Endothelial cell (in vitro differentiated cells): ENCODE measurements around the gene TMEM163. TPM values are rescaled to one million over a fixed set of nuclear protein-coding genes. Genes with fewer than 3 reads are reported as not detected.

Source experiments
- DNase-seq: peaks from one replicate; pipeline ENCODE4 v3.0.0; 2021; ENCODE audit warnings: low spot score
- H3K27ac Mint-ChIP-seq: one replicate; pipeline ENCODE4 v1.8.0; 2021; ENCODE audit warnings: mixed read lengths, inconsistent platforms; ENCODE audit not compliant: unreplicated experiment
- H3K27me3 Mint-ChIP-seq: one replicate; pipeline ENCODE4 v1.8.0; 2021; ENCODE audit warnings: mild to moderate bottlenecking, moderate library complexity, mixed read lengths, inconsistent platforms; ENCODE audit not compliant: unreplicated experiment
- H3K36me3 Mint-ChIP-seq: one replicate; pipeline ENCODE4 v1.8.0; 2021; ENCODE audit warnings: mild to moderate bottlenecking, low read depth, mixed read lengths, inconsistent platforms; ENCODE audit not compliant: unreplicated experiment
- H3K4me1 Mint-ChIP-seq: one replicate; pipeline ENCODE4 v1.8.0; 2021; ENCODE audit warnings: mild to moderate bottlenecking, mixed read lengths, inconsistent platforms; ENCODE audit not compliant: unreplicated experiment
- H3K4me3 Mint-ChIP-seq: one replicate; pipeline ENCODE4 v1.8.0; 2021; ENCODE audit warnings: mild to moderate bottlenecking, mixed read lengths, inconsistent platforms; ENCODE audit not compliant: unreplicated experiment
- H3K9me3 Mint-ChIP-seq: one replicate; pipeline ENCODE4 v1.8.0; 2021; ENCODE audit warnings: mixed read lengths, inconsistent platforms; ENCODE audit not compliant: unreplicated experiment
- CTCF ChIP-seq: fragments of 200-600 bp; sonication (generic); IDR thresholded peaks from one replicate; pipeline ENCODE4 v1.5.0; 2021; ENCODE audit warnings: antibody characterized with exemption; ENCODE audit not compliant: unreplicated experiment
- total RNA-seq: library from RNA; stranded (reverse); fragmentation: NEBNext Ultra II Directional; extraction: Animal tissue kit (Norgen Biotek cat#: 25700); gene quantifications from one replicate; pipeline ENCODE4 v1.2.1, GENCODE V29; 2021; ENCODE audit not compliant: unreplicated experiment

TMEM163 gene
- total RNA-seq, 1 donor from 2014 or later, result 150 TPM

GRCh38 chr2:134640494-134640893 is 78.3 kb downstream of the TMEM163 start:
- no peak for DNase-seq
- Mint-ChIP-seq H3K4me3 (no peak overlapping the region), H3K9me3 (no peaks in the 10 kb centered on the region), H3K36me3 (peaks cover 4% of the 10 kb centered on the region), H3K27me3 (peaks cover 3% of the 10 kb centered on the region), H3K4me1 (peaks cover 31% of the 10 kb centered on the region), H3K27ac (no peak overlapping the region)
- no peak for TF ChIP-seq CTCF

GRCh38 chr2:134639265-134639664 is 79.5 kb downstream of the TMEM163 start:
- Mint-ChIP-seq H3K27me3 (peaks cover 3% of the 10 kb centered on the region), H3K4me3 (no peak overlapping the region)
- TF ChIP-seq CTCF, result no peak

GRCh38 chr2:134636714-134637113 is 82.1 kb downstream of the TMEM163 start:
- no peak for TF ChIP-seq CTCF
- no peak overlapping the region for H3K4me3 Mint-ChIP-seq
- no peak for DNase-seq
- peaks cover 4% of the 10 kb centered on the region for H3K36me3 Mint-ChIP-seq
- H3K27ac Mint-ChIP-seq, result no peak overlapping the region
- H3K9me3 Mint-ChIP-seq, result no peaks in the 10 kb centered on the region
- peaks cover 38% of the 10 kb centered on the region for H3K4me1 Mint-ChIP-seq
- peaks cover 8% of the 10 kb centered on the region for H3K27me3 Mint-ChIP-seq

More at GRCh38 chr2:134639265-134639664, 79.5 kb downstream of the TMEM163 start:
- Mint-ChIP-seq H3K36me3 (peaks cover 4% of the 10 kb centered on the region), H3K9me3 (no peaks in the 10 kb centered on the region), H3K4me1 (peaks cover 38% of the 10 kb centered on the region), H3K27ac (no peak overlapping the region)
- no peak for DNase-seq

- Mint-ChIP-seq H3K9me3 (no peaks in the 10 kb centered on the region), H3K36me3 (peaks cover 4% of the 10 kb centered on the region), H3K4me1 (peaks cover 21% of the 10 kb centered on the region), H3K4me3 (no peak overlapping the region), H3K27ac (no peak overlapping the region), H3K27me3 (peaks cover 8% of the 10 kb centered on the region)
- no peak for DNase-seq
- no peak for TF ChIP-seq CTCF
These were observed 84.6 kb downstream of the TMEM163 start for GRCh38 chr2:134634054-134634753.

GRCh38 chr2:134630504-134631159 is 88.2 kb downstream of the TMEM163 start:
- DNase-seq, result no peak
- H3K27me3 Mint-ChIP-seq, result peaks cover 5% of the 10 kb centered on the region
- TF ChIP-seq CTCF, result no peak
- no peaks in the 10 kb centered on the region for H3K36me3 Mint-ChIP-seq
- H3K4me3 Mint-ChIP-seq, result no peak overlapping the region
- H3K9me3 Mint-ChIP-seq, result no peaks in the 10 kb centered on the region
- H3K4me1 Mint-ChIP-seq, result peaks cover 10% of the 10 kb centered on the region
- no peak overlapping the region for H3K27ac Mint-ChIP-seq
